Spleen (tissue), 11 donors: ENCODE measurements around the gene IVL. TPM values are rescaled to one million over a fixed set of nuclear protein-coding genes. Genes with fewer than 3 reads are reported as not detected.

Experiments used
- DNase-seq: peaks from one replicate; pipeline ENCODE4 v3.0.0-alpha.2; 2020
- H3K27ac ChIP-seq, 8 donors: fragments of 200-600 bp; sonication (generic) in 7 of 8; 1 replicate in 4 of 8; 2 replicates in 4 of 8; pipeline versions ENCODE4 v1.5.0 to v1.8.0; 2016 to 2021; ENCODE audit warnings: inconsistent platforms in 4 of 8, mild to moderate bottlenecking in 4 of 8, moderate library complexity in 1 of 8
- H3K27me3 ChIP-seq, 7 donors: fragments of 200-600 bp; sonication (generic) in 6 of 7; replicated peaks in 1 of 7; 1 replicate in 4 of 7; 2 replicates in 3 of 7; pipeline versions ENCODE4 v1.5.0 to v1.8.0; 2016 to 2021; ENCODE audit warnings: inconsistent platforms in 3 of 7, mild to moderate bottlenecking in 1 of 7
- H3K36me3 ChIP-seq, 6 donors: fragments of 200-600 bp; sonication (generic) in 5 of 6; 1 replicate in 4 of 6; 2 replicates in 2 of 6; pipeline versions ENCODE4 v1.5.0 to v1.8.0; 2016 to 2021; ENCODE audit warnings: inconsistent platforms in 2 of 6
- H3K4me1 ChIP-seq, 6 donors: fragments of 200-600 bp; sonication (generic) in 5 of 6; 1 replicate in 3 of 6; 2 replicates in 3 of 6; pipeline versions ENCODE4 v1.5.0 to v1.8.0; 2016 to 2021; ENCODE audit warnings: inconsistent platforms in 3 of 6
- H3K4me3 ChIP-seq, 8 donors: fragments of 200-600 bp; sonication (generic) in 7 of 8; 1 replicate in 4 of 8; 2 replicates in 4 of 8; pipeline versions ENCODE4 v1.5.0 to v1.8.0; 2016 to 2021; ENCODE audit warnings: inconsistent platforms in 4 of 8, mild to moderate bottlenecking in 4 of 8, moderate library complexity in 2 of 8
- H3K9me3 ChIP-seq, 8 donors: fragments of 200-600 bp; sonication (generic) in 7 of 8; 1 replicate in 4 of 8; 2 replicates in 4 of 8; pipeline versions ENCODE4 v1.5.0 to v1.8.0; 2016 to 2021; ENCODE audit warnings: inconsistent platforms in 4 of 8
- POLR2A ChIP-seq, 3 donors: fragments of 450-650 bp; IDR thresholded peaks; one replicate each; pipeline ENCODE4 v1.5.1; 2017; ENCODE audit warnings: antibody characterized with exemption in 3 of 3, mild to moderate bottlenecking in 1 of 3
- POLR2AphosphoS5 ChIP-seq, 3 donors: sonication (generic); formaldehyde crosslinking; IDR thresholded peaks; one replicate each; pipeline ENCODE4 v1.5.1; 2017; ENCODE audit warnings: antibody characterized with exemption in 3 of 3
- WGBS, 5 donors: extraction: QIAGEN DNeasy Blood & Tissue Kit in 3 of 5; methylation state at CpG; one replicate each; pipeline versions ENCODE4 v1.1.5 to v1.1.7; 2013 to 2018; 5-methylcytosine and 5-hydroxymethylcytosine counted together
- intact Hi-C: fragments of 100-400 bp; cut with DNase I; formaldehyde crosslinking; loops from one replicate; pipeline ENCODE4 v1.15.0; 2023; ENCODE audit warnings: low total_unique reads
- polyA plus RNA-seq, 3 donors: library from polyadenylated mRNA; stranded (reverse); fragments of 200-250 nt; gene quantifications; one replicate each; pipeline ENCODE4 v1.2.1, GENCODE V29; 2013
- total RNA-seq, 7 donors: library from RNA; depleted of rRNA in 3 of 7; stranded (reverse); fragments of >200 nt in 3 of 7; fragmentation: NEBNext Ultra II Directional in 4 of 7; extraction: Animal tissue kit (Norgen Biotek cat#: 25700) in 4 of 7; gene quantifications; one replicate each; pipeline versions ENCODE4 v1.1.0 to v1.2.1, GENCODE V29; 2016 to 2021
- TF ChIP-seq, protein P1 (sequence below), 11 experiments: fragments of 200-600 bp in 7 of 11; fragments of 450-650 bp in 4 of 11; sonication (generic) in 4 of 11; IDR thresholded peaks in 8 of 11; conservative IDR thresholded peaks in 3 of 11; 1 replicate in 7 of 11; 2 replicates in 4 of 11; pipeline versions ENCODE4 v1.4.0 to v1.8.0; 2016 to 2021; ENCODE audit warnings: antibody characterized with exemption in 11 of 11, inconsistent platforms in 4 of 11, mild to moderate bottlenecking in 1 of 11
- donor health status: healthy with polysubstance abuse.
- donor health status: DM: no; HTN: no; CAD: no; lungs with moderate emphysema.
- donor health status: DM: no; HTN: no; CAD: no.
- donor health status: Bipolar disorder and iron deficiency.
- donor health status: healthy.
- donor health status: DM: no; HTN: no; CAD: no.
- donor health status: DM: yes; HTN: yes; CAD: no.

Gene IVL
- total and polyA plus RNA-seq, 10 donors, result 0.04 to 0.05 TPM; not detected in 8

DNA sequence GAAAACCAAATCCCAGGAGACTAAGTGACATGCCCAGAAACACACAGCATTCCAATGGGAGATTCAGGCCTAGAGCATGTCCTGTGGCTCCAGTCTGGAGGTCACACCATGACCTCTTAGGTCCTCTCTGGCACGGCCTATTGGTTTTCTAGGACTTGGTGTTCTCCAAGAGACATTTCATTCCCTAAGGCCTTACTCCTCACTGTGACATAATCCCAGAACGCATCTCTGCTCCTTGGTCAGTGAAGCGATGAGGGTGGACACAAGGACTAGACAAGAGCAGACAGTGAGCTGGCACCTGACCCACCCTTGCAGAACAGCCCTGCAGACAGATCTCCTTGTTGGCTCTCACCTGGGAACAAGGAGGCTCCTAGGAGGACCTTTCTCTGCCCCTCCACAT, 860 bp downstream of the IVL start:
- Histone ChIP-seq H3K36me3 (no peaks in the 10 kb centered on the region), H3K27ac (no peak overlapping the region), H3K9me3 (peaks cover 0 to 5% (median 0%) of the 10 kb centered on the region in 8 donors), H3K4me3 (no peak overlapping the region), H3K4me1 (no peaks in the 10 kb centered on the region), H3K27me3 (peaks cover 0 to 69% (median 0%) of the 10 kb centered on the region in 7 donors)
- intact Hi-C loops, result no loop called here
- DNase-seq, result no peak
- WGBS, 5 donors, result 83 to 95% (median 92%) methylated on average over 3 of the region's 3 CpGs
- TF ChIP-seq, protein P1, sequence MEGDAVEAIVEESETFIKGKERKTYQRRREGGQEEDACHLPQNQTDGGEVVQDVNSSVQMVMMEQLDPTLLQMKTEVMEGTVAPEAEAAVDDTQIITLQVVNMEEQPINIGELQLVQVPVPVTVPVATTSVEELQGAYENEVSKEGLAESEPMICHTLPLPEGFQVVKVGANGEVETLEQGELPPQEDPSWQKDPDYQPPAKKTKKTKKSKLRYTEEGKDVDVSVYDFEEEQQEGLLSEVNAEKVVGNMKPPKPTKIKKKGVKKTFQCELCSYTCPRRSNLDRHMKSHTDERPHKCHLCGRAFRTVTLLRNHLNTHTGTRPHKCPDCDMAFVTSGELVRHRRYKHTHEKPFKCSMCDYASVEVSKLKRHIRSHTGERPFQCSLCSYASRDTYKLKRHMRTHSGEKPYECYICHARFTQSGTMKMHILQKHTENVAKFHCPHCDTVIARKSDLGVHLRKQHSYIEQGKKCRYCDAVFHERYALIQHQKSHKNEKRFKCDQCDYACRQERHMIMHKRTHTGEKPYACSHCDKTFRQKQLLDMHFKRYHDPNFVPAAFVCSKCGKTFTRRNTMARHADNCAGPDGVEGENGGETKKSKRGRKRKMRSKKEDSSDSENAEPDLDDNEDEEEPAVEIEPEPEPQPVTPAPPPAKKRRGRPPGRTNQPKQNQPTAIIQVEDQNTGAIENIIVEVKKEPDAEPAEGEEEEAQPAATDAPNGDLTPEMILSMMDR (IDR thresholded peaks at IDR 0.05 in 8 of 11, conservative IDR thresholded peaks at IDR 0.05 in 3 of 11), result no peak
- TF ChIP-seq POLR2AphosphoS5 (IDR thresholded peaks at IDR 0.05) (no peak), POLR2A (IDR thresholded peaks at IDR 0.05) (no peak)

DNA sequence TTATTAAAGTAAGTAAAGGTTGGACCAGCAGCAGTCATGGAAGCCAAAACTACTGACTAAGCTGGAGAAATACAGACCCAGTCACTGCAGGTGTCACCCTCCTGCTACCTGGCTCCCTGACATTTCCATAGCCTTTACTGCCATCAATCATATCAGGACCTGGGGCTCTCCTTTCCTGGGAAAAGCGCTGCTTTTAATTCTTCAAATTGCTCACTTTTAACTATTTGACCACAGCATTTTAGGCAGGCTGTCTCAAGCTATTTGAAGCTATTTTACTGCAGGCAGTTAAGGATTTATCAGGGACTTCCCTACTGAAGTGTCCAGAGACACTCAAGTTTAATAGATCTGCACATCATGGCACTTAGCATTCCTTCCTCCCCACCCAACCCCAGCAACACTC, 4.1 kb downstream of the IVL start:
- peak overlapping the region in 1 of 8 donors; percentile 34 for H3K4me3 ChIP-seq
- H3K4me1 ChIP-seq, result no peaks in the 10 kb centered on the region
- peaks cover 0 to 46% (median 0%) of the 10 kb centered on the region in 7 donors for H3K27me3 ChIP-seq
- H3K36me3 ChIP-seq, result no peaks in the 10 kb centered on the region
- DNase-seq, result no peak
- H3K27ac ChIP-seq, result peak overlapping the region in 2 of 8 donors; percentile 1 to 39
- TF ChIP-seq, protein P1 (IDR thresholded peaks at IDR 0.05 in 8 of 11, conservative IDR thresholded peaks at IDR 0.05 in 3 of 11), result no peak
- TF ChIP-seq POLR2A (IDR thresholded peaks at IDR 0.05) (no peak), POLR2AphosphoS5 (IDR thresholded peaks at IDR 0.05) (no peak)
- 54 to 92% (median 72%) methylated on average over 1 of the region's 1 CpG for WGBS, 5 donors
- intact Hi-C loops, result no loop called here
- peaks cover 0 to 10% (median 0%) of the 10 kb centered on the region in 8 donors for H3K9me3 ChIP-seq

DNA sequence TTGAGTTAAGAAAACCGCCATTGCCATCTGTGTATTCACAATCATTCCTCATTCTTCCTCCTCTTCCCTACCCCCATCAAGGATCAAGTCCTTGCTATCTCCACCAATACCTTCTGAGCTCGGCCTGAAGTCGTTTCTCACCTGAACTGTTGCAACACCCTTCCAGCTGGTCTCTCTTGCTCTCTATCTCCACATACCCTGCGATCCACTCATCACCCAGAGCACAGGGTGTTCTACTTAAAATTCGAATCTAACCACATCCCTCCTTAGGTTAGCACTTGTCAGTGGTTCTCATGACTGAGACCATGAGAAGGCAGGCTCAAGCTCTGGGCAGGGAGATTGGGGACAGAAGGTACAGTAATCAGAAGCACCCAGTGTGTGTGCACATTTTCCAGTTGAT, 4.6 kb downstream of the IVL start:
- no peaks in the 10 kb centered on the region for H3K36me3 ChIP-seq
- H3K4me1 ChIP-seq, result no peaks in the 10 kb centered on the region
- H3K27ac ChIP-seq, result peak overlapping the region in 2 of 8 donors; percentile 1 to 39
- WGBS, 5 donors, result 56 to 62% (median 61%) methylated on average over 5 of the region's 5 CpGs
- H3K4me3 ChIP-seq, result peak overlapping the region in 1 of 8 donors; percentile 34
- H3K27me3 ChIP-seq, result peaks cover 0 to 42% (median 0%) of the 10 kb centered on the region in 7 donors
- peaks cover 0 to 10% (median 0%) of the 10 kb centered on the region in 8 donors for H3K9me3 ChIP-seq
- TF ChIP-seq, protein P1 (IDR thresholded peaks at IDR 0.05 in 8 of 11, conservative IDR thresholded peaks at IDR 0.05 in 3 of 11), result no peak
- no peak for TF ChIP-seq POLR2A (IDR thresholded peaks at IDR 0.05)
- TF ChIP-seq POLR2AphosphoS5 (IDR thresholded peaks at IDR 0.05), result no peak
- DNase-seq, result no peak
- intact Hi-C loops, result no loop called here

DNA sequence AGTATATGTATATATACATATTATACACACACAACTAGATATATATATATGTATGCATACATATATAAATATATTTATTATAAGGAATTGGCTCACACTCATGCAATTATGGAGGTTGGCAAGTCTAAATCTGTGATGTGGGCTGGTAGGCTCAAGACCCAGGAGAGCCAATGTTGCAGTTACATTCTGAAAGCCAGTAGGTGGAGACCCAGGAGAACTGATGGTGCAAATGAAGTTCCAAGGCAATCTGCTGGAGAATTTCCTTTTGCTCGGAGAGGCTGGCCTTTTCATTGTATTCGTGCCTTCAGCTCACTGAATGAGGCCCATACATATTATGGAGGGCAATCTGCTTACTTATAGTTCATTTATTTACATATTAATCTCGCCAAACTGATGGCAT, 9.4 kb downstream of the IVL start:
- 5 to 31% (median 14%) methylated on average over 3 of the region's 3 CpGs for WGBS, 5 donors
- no peak overlapping the region for H3K4me3 ChIP-seq
- peaks cover 0 to 4% (median 0%) of the 10 kb centered on the region in 7 donors for H3K27me3 ChIP-seq
- peaks cover 0 to 5% (median 0%) of the 10 kb centered on the region in 8 donors for H3K9me3 ChIP-seq
- no peaks in the 10 kb centered on the region for H3K36me3 ChIP-seq
- intact Hi-C loops, result no loop called here
- H3K27ac ChIP-seq, result no peak overlapping the region
- no peak for TF ChIP-seq POLR2A (IDR thresholded peaks at IDR 0.05)
- TF ChIP-seq, protein P1 (IDR thresholded peaks at IDR 0.05 in 8 of 11, conservative IDR thresholded peaks at IDR 0.05 in 3 of 11), result no peak
- TF ChIP-seq POLR2AphosphoS5 (IDR thresholded peaks at IDR 0.05), result no peak
- no peaks in the 10 kb centered on the region for H3K4me1 ChIP-seq
- no peak for DNase-seq
